Testis (tissue), 3 donors: ENCODE results near the gene OFD1. TPM values are rescaled to one million over a fixed set of nuclear protein-coding genes. Genes with fewer than 3 reads are reported as not detected.
"Not testable (repeated sequence)": the region's sequence is repeated elsewhere in the genome, so short reads cannot be mapped to it uniquely, and the experiment has no call there.

Experiments used
- DNase-seq: peaks from one replicate; pipeline ENCODE4 v3.0.0-alpha.2; 2019
- H3K27ac ChIP-seq, 2 donors: fragments of 200-600 bp; sonication (generic); one replicate each; pipeline ENCODE4 v1.5.1; 2019
- H3K27me3 ChIP-seq: fragments of 200-600 bp; sonication (generic); one replicate; pipeline ENCODE4 v1.5.1; 2019
- H3K36me3 ChIP-seq: fragments of 200-600 bp; sonication (generic); one replicate; pipeline ENCODE4 v1.5.1; 2017; ENCODE audit warnings: low read depth; ENCODE audit errors: missing control alignments
- H3K4me1 ChIP-seq: fragments of 200-600 bp; sonication (generic); one replicate; pipeline ENCODE4 v1.5.1; 2019
- H3K4me3 ChIP-seq, 2 donors: fragments of 200-600 bp; sonication (generic); one replicate each; pipeline ENCODE4 v1.5.1; 2017 to 2019
- H3K9me3 ChIP-seq: fragments of 200-600 bp; sonication (generic); one replicate; pipeline ENCODE4 v1.5.1; 2017
- CTCF ChIP-seq, 3 experiments: fragments of 450-650 bp in 2 of 3; fragments of 200-600 bp in 1 of 3; sonication (generic) in 1 of 3; IDR thresholded peaks; one replicate each; pipeline ENCODE4 v1.5.1; 2016 to 2019; ENCODE audit warnings: antibody characterized with exemption in 3 of 3, mild to moderate bottlenecking in 2 of 3, moderate library complexity in 1 of 3
- POLR2A ChIP-seq: fragments of 450-650 bp; IDR thresholded peaks from one replicate; pipeline ENCODE4 v1.6.1; 2017; ENCODE audit warnings: antibody characterized with exemption, mild to moderate bottlenecking, moderate library complexity
- WGBS, 2 donors: methylation state at CpG; one replicate each; pipeline ENCODE4 v1.1.5; 2018; 5-methylcytosine and 5-hydroxymethylcytosine counted together
- intact Hi-C: fragments of 100-400 bp; cut with DNase I; formaldehyde crosslinking; loops from one replicate; pipeline ENCODE4 v1.15.1; 2023; ENCODE audit warnings: low total_unique reads
- polyA plus RNA-seq: library from polyadenylated mRNA; stranded (reverse); fragments of 350-450 nt; fragmentation: Illumina TruSeq; extraction: RNeasy Lipid Tissue Mini Kit (QIAGEN cat#74804); gene quantifications from one replicate; pipeline ENCODE4 v1.2.3, GENCODE V29; 2014; ENCODE audit warnings: low read depth, low replicate concordance; ENCODE audit not compliant: insufficient read depth
- total RNA-seq, 2 donors: library from RNA; depleted of rRNA; stranded (reverse); fragments of >200 nt; gene quantifications; one replicate each; pipeline ENCODE4 v1.2.3, GENCODE V29; 2016

OFD1 gene
- total and polyA plus RNA-seq, 3 donors from 2014 or later, result 11.5 to 39.7 (median 36.3) TPM

- Histone ChIP-seq H3K4me1 (no peaks in the 10 kb centered on the region), H3K27me3 (no peaks in the 10 kb centered on the region)
- no peak for DNase-seq
These were observed 13.2 kb upstream of the OFD1 start for GRCh38 chrX:13721371-13721770.

DNA sequence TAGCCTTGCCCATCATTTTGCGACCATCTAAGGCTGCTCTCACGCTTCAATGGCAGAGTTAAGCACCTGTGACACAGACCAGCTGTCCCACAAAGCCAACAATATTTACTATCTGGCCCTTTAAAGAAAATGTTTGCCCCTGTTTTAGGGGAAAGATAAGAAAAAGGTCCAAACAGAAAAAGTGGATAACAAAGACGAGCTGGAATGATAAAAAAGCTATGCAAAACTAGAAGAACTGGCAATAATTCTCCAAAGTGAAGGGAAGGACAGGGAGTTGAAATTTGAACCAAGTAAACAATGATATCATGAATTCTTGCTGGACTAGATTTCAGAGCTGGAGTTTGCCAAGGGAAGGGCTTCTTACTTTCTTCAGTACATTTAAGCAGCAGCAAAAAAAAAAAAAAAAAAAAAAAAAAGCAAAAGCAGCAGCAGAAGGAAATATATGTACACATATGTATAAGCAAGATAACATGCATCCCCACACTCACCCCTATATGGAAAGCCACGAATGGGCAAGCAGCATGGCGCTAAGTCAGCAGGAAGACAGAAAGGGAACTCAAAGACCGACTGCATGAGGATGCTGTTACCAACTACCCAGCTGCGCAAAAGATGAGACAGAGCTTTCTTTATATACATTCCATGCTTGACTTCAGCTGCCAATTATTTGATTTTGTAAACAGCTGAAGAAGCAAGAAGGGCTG is 12.6 kb upstream of the OFD1 start:
- Histone ChIP-seq H3K27ac (no peak overlapping the region), H3K4me3 (no peak overlapping the region), H3K9me3 (no peaks in the 10 kb centered on the region), H3K4me1 (no peaks in the 10 kb centered on the region), H3K36me3 (no peaks in the 10 kb centered on the region), H3K27me3 (no peaks in the 10 kb centered on the region)
- intact Hi-C loops, result no loop called here
- DNase-seq, result no peak
- no peak for TF ChIP-seq CTCF (IDR thresholded peaks at IDR 0.05)
- no peak for TF ChIP-seq POLR2A
- WGBS, 2 donors, result 59 to 60% methylated on average over 6 to 7 of the region's 7 CpGs

More at GRCh38 chrX:13721371-13721770, 13.2 kb upstream of the OFD1 start:
- H3K4me3 ChIP-seq, result no peak overlapping the region
- TF ChIP-seq POLR2A (no peak), CTCF (IDR thresholded peaks at IDR 0.05) (no peak)
- H3K9me3 ChIP-seq, result no peaks in the 10 kb centered on the region
- intact Hi-C loops, result no loop called here
- WGBS, 2 donors, result 87 to 93% methylated on average over 4 of the region's 4 CpGs
- no peak overlapping the region for H3K27ac ChIP-seq
- no peaks in the 10 kb centered on the region for H3K36me3 ChIP-seq

DNA sequence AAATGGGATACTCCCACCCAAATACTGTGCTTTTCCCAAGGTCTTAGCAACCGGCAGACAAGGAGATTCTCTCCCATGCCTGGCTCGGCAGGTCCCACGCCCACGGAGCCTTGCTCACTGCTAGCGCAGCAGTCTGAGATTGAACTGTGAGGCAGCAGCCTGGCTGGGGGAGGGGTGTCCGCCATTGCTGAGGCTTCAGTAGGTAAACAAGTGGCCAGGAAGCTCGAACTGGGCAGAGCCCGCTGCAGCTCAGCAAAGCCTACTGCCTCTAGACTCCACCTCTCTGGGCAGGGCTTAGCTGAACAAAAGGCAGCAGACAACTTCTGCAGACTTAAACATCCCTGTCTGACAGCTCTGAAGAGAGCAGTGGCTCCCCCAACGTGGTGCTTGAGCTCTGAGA is 9.7 kb upstream of the OFD1 start:
- H3K27ac ChIP-seq, H3K4me1 ChIP-seq, intact Hi-C loops, H3K27me3 ChIP-seq, H3K4me3 ChIP-seq, H3K36me3 ChIP-seq, H3K9me3 ChIP-seq, DNase-seq: not testable (repeated sequence)
- WGBS, 2 donors, result 76% methylated on average over 5 of the region's 9 CpGs; no CpG with 5 or more reads in 1 of the 2 donors

DNA sequence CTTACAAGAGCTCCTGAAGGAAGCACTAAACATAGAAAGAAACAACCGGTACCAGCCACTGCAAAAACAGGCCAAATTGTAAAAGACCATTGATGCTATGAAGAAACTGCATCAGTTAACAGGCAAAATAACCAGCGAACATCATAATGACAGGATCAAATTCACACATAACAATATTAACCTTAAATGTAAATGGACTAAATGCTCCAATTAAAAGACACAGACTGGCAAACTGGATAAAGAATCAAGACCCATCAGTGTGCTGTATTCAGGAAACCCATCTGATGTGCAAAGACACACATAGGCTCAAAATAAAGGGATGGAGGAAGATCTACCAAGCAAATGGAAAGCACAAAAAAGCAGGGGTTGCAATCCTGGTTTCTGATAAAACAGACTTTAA is 8.0 kb upstream of the OFD1 start:
- intact Hi-C loops, H3K27me3 ChIP-seq, H3K4me3 ChIP-seq, H3K9me3 ChIP-seq, H3K4me1 ChIP-seq, H3K36me3 ChIP-seq, DNase-seq, H3K27ac ChIP-seq: not testable (repeated sequence)
- WGBS, 2 donors, result 86 to 100% methylated on average over 2 of the region's 2 CpGs

DNA sequence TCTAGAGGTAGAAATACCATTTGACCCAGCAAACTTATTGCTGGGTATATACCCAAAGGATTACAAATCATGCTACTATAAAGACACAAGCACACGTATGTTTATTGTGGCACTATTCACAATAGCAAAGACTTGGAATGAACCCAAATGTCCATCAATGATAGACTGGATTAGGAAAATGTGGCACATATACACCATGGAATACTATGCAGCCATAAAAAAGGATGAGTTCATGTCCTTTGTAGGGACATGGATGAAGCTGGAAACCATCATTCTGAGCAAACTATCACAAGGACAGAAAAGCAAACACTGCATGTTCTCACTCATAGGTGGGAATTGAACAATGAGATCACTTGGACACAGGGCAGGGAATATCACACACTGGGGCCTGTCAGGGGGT is 4.0 kb upstream of the OFD1 start:
- intact Hi-C loops, H3K4me1 ChIP-seq, H3K4me3 ChIP-seq, H3K36me3 ChIP-seq, DNase-seq, H3K27ac ChIP-seq, H3K27me3 ChIP-seq, H3K9me3 ChIP-seq: not testable (repeated sequence)
- WGBS, 2 donors, result 78 to 100% methylated on average over 1 of the region's 1 CpG

- no peak for TF ChIP-seq CTCF (IDR thresholded peaks at IDR 0.05)
- no peak for TF ChIP-seq POLR2A
- no peak overlapping the region for H3K4me3 ChIP-seq
- WGBS, 2 donors, result 56 to 65% methylated on average over 6 to 7 of the region's 7 CpGs
- no peak for DNase-seq
- H3K27ac ChIP-seq, result no peak overlapping the region
- H3K36me3 ChIP-seq, result no peaks in the 10 kb centered on the region
- H3K4me1 ChIP-seq, result peaks cover 6% of the 10 kb centered on the region
- H3K9me3 ChIP-seq, result no peaks in the 10 kb centered on the region
- intact Hi-C loops, result no loop called here
- no peaks in the 10 kb centered on the region for H3K27me3 ChIP-seq
These were observed 2.1 kb upstream of the OFD1 start for GRCh38 chrX:13732246-13733067.
